ENCODE results near the gene ROBO1.

ROBO1 gene

GRCh38 chr3:78972617-78973301 is 795.0 kb downstream of the ROBO1 start:
- Histone ChIP-seq H3K4me3 (ENCODE audit: low read depth in 1 of 2, low read length in 1 of 2) (no peak overlapping the region), H3K27me3 (no peaks in the 10 kb centered on the region), H3K9me3 (no peaks in the 10 kb centered on the region), H3K36me3 (no peaks in the 10 kb centered on the region), H3K27ac (no peak overlapping the region), H3K4me1 (ENCODE audit: control insufficient read depth in 1 of 2, insufficient read depth in 1 of 2, low read depth in 1 of 2, low read length in 1 of 2) (no peaks in the 10 kb centered on the region)
- TF ChIP-seq CTCF (IDR thresholded peaks at IDR 0.05): no peak

DNA sequence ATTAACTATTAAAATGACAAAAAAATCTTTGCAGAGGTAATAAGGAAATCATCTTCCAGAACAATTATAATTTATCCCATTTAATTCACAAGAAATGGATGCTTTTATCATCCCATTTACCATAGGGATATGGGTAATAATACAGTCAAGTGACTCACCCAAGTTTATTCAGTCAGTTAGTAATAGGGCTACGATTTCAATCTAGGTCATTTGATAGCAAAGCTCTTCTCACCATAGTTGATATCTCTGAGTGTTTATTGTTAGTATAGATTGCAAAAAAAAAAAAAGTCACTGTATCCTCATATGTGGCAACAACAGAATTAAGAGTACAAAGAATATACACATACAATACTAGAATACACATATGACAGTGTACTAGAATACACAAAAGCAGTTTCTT is 797.1 kb downstream of the ROBO1 start:
- H3K27me3 ChIP-seq: no peaks in the 10 kb centered on the region
- H3K27ac ChIP-seq: no peak overlapping the region

DNA sequence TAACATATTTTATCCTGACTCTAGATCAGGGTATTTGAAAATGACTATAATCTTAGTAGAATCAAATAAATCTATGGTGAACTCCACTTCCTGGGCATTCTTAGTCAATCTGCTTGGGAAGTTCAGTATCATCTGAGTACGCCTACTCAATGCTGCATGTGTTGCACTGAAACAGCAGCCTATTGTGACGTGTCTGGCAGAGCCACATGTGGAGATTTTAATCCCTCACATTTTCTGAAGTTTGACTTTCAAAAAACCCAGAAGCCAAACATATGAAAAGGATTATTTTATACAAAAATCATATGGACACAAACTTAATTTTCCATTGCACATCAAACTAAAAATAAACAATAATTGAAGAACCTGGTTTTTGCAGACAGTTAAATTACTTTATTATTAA is 798.3 kb downstream of the ROBO1 start:
- Histone ChIP-seq H3K36me3 (no peaks in the 10 kb centered on the region), H3K27ac (no peak overlapping the region), H3K9me3 (no peaks in the 10 kb centered on the region), H3K4me1 (ENCODE audit: control insufficient read depth in 1 of 2, insufficient read depth in 1 of 2, low read depth in 1 of 2, low read length in 1 of 2) (no peaks in the 10 kb centered on the region), H3K4me3 (ENCODE audit: low read depth in 1 of 2, low read length in 1 of 2) (no peak overlapping the region), H3K27me3 (no peaks in the 10 kb centered on the region)
- no peak for TF ChIP-seq CTCF (IDR thresholded peaks at IDR 0.05)

More for the DNA sequence above, 797.1 kb downstream of the ROBO1 start:
- TF ChIP-seq CTCF (IDR thresholded peaks at IDR 0.05): no peak
- Histone ChIP-seq H3K36me3 (no peaks in the 10 kb centered on the region), H3K4me1 (ENCODE audit: control insufficient read depth in 1 of 2, insufficient read depth in 1 of 2, low read depth in 1 of 2, low read length in 1 of 2) (no peaks in the 10 kb centered on the region), H3K9me3 (no peaks in the 10 kb centered on the region), H3K4me3 (ENCODE audit: low read depth in 1 of 2, low read length in 1 of 2) (no peak overlapping the region)

DNA sequence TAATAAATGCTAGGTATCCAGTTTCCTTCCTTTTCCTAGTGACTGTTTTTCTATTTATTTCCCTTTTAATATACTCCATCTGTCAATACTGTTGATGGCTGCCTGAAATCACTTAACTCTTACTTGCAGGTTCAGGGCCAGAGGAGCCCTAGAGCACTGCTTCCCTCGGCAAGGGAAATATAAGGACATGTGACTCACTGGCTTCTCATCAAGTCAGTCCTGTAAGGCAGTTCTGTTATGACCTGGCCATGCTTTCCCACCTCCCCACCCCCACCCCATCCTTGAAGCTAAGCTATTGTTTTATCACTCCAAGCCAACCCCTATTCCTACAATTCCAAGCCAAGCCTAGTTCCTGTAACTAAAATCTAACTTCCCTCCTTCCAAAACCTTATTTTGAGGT is 800.7 kb downstream of the ROBO1 start:
- Histone ChIP-seq H3K4me3 (ENCODE audit: low read depth in 1 of 2, low read length in 1 of 2) (no peak overlapping the region), H3K27ac (no peak overlapping the region), H3K36me3 (no peaks in the 10 kb centered on the region), H3K4me1 (ENCODE audit: control insufficient read depth in 1 of 2, insufficient read depth in 1 of 2, low read depth in 1 of 2, low read length in 1 of 2) (no peaks in the 10 kb centered on the region), H3K9me3 (no peaks in the 10 kb centered on the region), H3K27me3 (no peaks in the 10 kb centered on the region)
- TF ChIP-seq CTCF (IDR thresholded peaks at IDR 0.05): no peak

- H3K4me1 ChIP-seq (ENCODE audit: control insufficient read depth in 1 of 2, insufficient read depth in 1 of 2, low read depth in 1 of 2, low read length in 1 of 2): no peaks in the 10 kb centered on the region
- TF ChIP-seq CTCF (IDR thresholded peaks at IDR 0.05): no peak
- no peak overlapping the region for H3K4me3 ChIP-seq (ENCODE audit: low read depth in 1 of 2, low read length in 1 of 2)
- H3K27ac ChIP-seq: no peak overlapping the region
- H3K36me3 ChIP-seq: no peaks in the 10 kb centered on the region
- no peaks in the 10 kb centered on the region for H3K9me3 ChIP-seq
- H3K27me3 ChIP-seq: no peaks in the 10 kb centered on the region
Measured at GRCh38 chr3:78963771-78964170, 804.0 kb downstream of the ROBO1 start.
